ENCODE data around the gene CDCA5. TPM values are rescaled to one million over a fixed set of nuclear protein-coding genes. Genes with fewer than 3 reads are reported as not detected.
"Not testable (repeated sequence)": the region's sequence is repeated elsewhere in the genome, so short reads cannot be mapped to it uniquely, and the experiment has no call there.

CDCA5 gene
- total RNA-seq, 2 donors from 2014 or later = 2.3 TPM; not detected in 1

DNA sequence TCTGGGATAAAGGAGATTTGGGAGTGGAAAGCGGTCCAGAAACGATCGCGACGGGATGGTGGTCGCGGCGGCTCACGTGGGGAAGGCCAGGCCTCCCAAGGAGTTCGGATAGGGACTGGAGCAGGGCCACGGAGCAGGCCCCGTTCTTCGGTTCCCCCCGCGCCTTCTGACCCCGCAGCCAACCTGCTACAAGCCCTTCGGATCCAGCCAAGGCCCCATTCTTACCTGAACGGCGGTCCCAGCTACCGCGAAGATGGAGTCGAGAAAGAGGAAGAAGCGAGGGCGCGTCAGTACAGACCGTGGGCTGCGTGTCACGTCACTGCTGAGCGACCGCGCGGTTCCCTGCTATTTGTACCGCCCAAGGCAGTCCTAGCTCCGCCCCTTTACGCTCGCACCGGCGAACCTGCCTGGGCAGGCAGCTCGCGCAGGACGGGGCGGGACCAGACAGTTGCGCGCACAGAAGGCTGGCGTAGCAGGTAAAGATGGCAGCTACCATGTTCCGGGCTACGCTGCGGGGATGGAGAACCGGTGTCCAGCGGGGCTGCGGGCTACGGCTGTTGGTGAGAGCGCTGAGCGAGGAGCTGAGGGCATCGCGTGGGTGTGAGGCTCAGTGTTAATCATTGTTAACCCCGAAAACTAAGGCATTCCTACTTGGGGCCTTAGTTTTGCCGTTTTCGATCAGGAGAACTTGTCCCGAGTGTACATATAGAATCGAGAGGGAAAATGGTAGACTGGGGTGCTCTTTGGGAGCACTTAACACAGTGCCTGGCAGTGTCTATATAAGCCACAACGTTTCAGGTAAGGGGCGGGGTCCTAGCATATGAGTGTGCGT is 38.2 kb upstream of the CDCA5 start, which contains the start of the genes FAU and MRPL49:
TSS of gene FAU (minus strand) at position 270 of the 832 bp plus-strand sequence. CDS start 321 bp downstream, outside the sequence.
TSS of gene MRPL49 (plus strand) at position 457 of the 832 bp plus-strand sequence. CDS start at position 483, 26 bp downstream.
- TF ChIP-seq CTCF (IDR thresholded peaks at IDR 0.05) = peak in 1 of 7 experiments; percentile 25
- TF ChIP-seq POLR2A (IDR thresholded peaks at IDR 0.05) = peak; percentile 91 to 96 (median 95)
- Histone ChIP-seq H3K4me1 (peaks cover 33% of the 10 kb centered on the region), H3K36me3 (replicated peaks in 1 of 2; ENCODE audit: insufficient read depth in 1 of 2, low read depth in 2 of 2) (peaks cover 0 to 19% of the 10 kb centered on the region in 2 donors), H3K9me3 (no peaks in the 10 kb centered on the region), H3K4me3 (peak within 1 kb of the TSS; percentile 37 to 63), H3K27me3 (no peaks in the 10 kb centered on the region), H3K27ac (peak within 1 kb of the TSS; percentile 71 to 94 (median 88))
- DNase-seq = peak; percentile 99 to 100 (median 99)
- intact Hi-C loops (cut with DNase I) = no loop called here
- WGBS, 2 donors = 0% methylated on average over 62 to 64 of the region's 64 CpGs
- peak; percentile 82 for ATAC-seq

DNA sequence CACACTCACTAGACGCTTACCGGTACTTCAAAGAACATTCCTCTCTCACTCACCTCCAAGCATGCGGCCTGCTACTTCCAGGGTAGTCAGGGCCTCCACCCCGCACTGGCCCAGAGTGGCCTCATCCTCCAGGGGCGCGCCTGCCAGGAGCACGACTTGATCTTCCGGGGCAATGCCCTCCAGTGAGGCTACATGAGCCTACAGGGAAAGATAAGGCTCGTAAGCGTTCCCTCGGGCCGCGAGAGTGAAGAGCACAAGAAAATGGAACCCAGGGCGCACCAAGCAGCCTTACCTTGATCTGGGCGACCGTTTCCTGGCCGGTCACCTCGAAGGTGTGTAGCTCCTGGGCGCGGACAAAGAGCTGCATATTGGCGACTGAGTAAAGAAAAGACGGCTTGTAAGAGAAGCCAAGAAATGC is 37.6 kb upstream of the CDCA5 start:
- peaks cover 0 to 15% of the 10 kb centered on the region in 2 donors for H3K36me3 ChIP-seq (replicated peaks in 1 of 2; ENCODE audit: insufficient read depth in 1 of 2, low read depth in 2 of 2)
- WGBS, 2 donors = 0% methylated on average over 13 to 22 of the region's 22 CpGs
- peak in 1 of 4 donors; percentile 37 for DNase-seq

DNA sequence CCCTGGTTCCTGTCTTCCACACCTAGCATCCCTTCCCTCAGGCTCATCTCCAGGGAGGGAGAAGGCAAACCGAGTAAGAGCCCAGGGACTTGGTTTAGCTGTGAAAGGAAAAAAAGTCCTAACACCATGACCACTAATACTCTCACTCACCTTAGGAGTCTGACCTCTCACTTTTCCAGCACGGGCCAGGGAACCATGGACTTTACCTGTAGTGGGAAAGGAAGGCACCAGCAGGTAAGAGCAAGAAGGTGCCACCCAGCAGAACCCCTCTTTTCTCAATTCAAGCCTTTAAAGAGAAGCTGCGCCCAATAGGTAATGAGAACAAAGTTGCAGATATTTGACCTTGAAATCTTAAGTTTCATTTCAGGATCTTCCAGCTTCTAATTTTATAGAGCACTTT is 37.0 kb upstream of the CDCA5 start:
- 40 to 48% methylated on average over 3 of the region's 3 CpGs for WGBS, 2 donors
- Histone ChIP-seq H3K4me3 (no peak overlapping the region), H3K27ac (peak overlapping the region in 3 of 4 donors; percentile 83 to 94 (median 93)), H3K27me3 (no peaks in the 10 kb centered on the region), H3K36me3 (replicated peaks in 1 of 2; ENCODE audit: insufficient read depth in 1 of 2, low read depth in 2 of 2) (peaks cover 0 to 12% of the 10 kb centered on the region in 2 donors), H3K9me3 (no peaks in the 10 kb centered on the region), H3K4me1 (peaks cover 44% of the 10 kb centered on the region)
- intact Hi-C loops (cut with DNase I) = no loop called here
- ATAC-seq (no peak), DNase-seq (no peak)
- no peak for TF ChIP-seq POLR2A (IDR thresholded peaks at IDR 0.05)
- TF ChIP-seq CTCF (IDR thresholded peaks at IDR 0.05) = no peak

More for the DNA sequence above, 37.6 kb upstream of the CDCA5 start:
- Histone ChIP-seq H3K9me3 (no peaks in the 10 kb centered on the region), H3K27me3 (no peaks in the 10 kb centered on the region), H3K27ac (peak overlapping the region; percentile 71 to 94 (median 88)), H3K4me3 (peak overlapping the region; percentile 37 to 63), H3K4me1 (peaks cover 38% of the 10 kb centered on the region)
- TF ChIP-seq POLR2A (IDR thresholded peaks at IDR 0.05) (no peak), CTCF (IDR thresholded peaks at IDR 0.05) (no peak)
- intact Hi-C loops (cut with DNase I) = no loop called here
- ATAC-seq = no peak

GRCh38 chr11:65119670-65119995 is 35.8 kb upstream of the CDCA5 start:
- ATAC-seq (no peak), DNase-seq (peak in 1 of 4 donors; percentile 0)
- Histone ChIP-seq H3K9me3 (no peaks in the 10 kb centered on the region), H3K36me3 (replicated peaks in 1 of 2; ENCODE audit: insufficient read depth in 1 of 2, low read depth in 2 of 2) (peaks cover 0 to 7% of the 10 kb centered on the region in 2 donors), H3K27me3 (no peaks in the 10 kb centered on the region), H3K4me3 (no peak overlapping the region), H3K4me1 (peaks cover 56% of the 10 kb centered on the region), H3K27ac (no peak overlapping the region)
- intact Hi-C loops (cut with DNase I) = no loop called here
- TF ChIP-seq CTCF (IDR thresholded peaks at IDR 0.05) = no peak
- no peak for TF ChIP-seq POLR2A (IDR thresholded peaks at IDR 0.05)

- H3K9me3 ChIP-seq; ATAC-seq; H3K27me3 ChIP-seq; H3K4me3 ChIP-seq; H3K36me3 ChIP-seq (replicated peaks in 1 of 2; ENCODE audit: insufficient read depth in 1 of 2, low read depth in 2 of 2); intact Hi-C loops (cut with DNase I): not testable (repeated sequence)
- Histone ChIP-seq H3K27ac (peak overlapping the region in 2 of 4 donors; percentile 94 to 96), H3K4me1 (peaks cover 61% of the 10 kb centered on the region)
- 74 to 78% methylated on average over 18 of the region's 18 CpGs for WGBS, 2 donors
- DNase-seq = peak in 1 of 4 donors; percentile 0
Observed at GRCh38 chr11:65118891-65119669, 35.2 kb upstream of the CDCA5 start.
